Adrenal gland (tissue), 12 donors: ENCODE data around the gene CD28. TPM values are rescaled to one million over a fixed set of nuclear protein-coding genes. Genes with fewer than 3 reads are reported as not detected.

ENCODE experiments used
- DNase-seq, 7 donors: peaks; one replicate each; pipeline ENCODE4 v3.0.0-alpha.2; 2019 to 2020
- H3K27ac ChIP-seq, 5 donors: fragments of 200-600 bp; sonication (generic) in 4 of 5; 1 replicate in 3 of 5; 2 replicates in 2 of 5; pipeline versions ENCODE4 v1.5.1 to v1.8.0; 2016 to 2020; ENCODE audit warnings: mild to moderate bottlenecking in 1 of 5
- H3K27me3 ChIP-seq: fragments of 200-600 bp; 2 replicates; pipeline ENCODE4 v1.8.0; 2021
- H3K36me3 ChIP-seq, 2 donors: fragments of 200-600 bp; replicated peaks in 1 of 2; 1 replicate in 1 of 2; 2 replicates in 1 of 2; pipeline versions ENCODE4 v1.5.1 to v1.8.0; 2018 to 2022
- H3K4me1 ChIP-seq, 2 donors: fragments of 200-600 bp; replicated peaks in 1 of 2; 1 replicate in 1 of 2; 2 replicates in 1 of 2; pipeline versions ENCODE4 v1.5.1 to v1.8.0; 2018 to 2021
- H3K4me3 ChIP-seq, 4 donors: fragments of 200-600 bp; sonication (generic) in 3 of 4; one replicate each; pipeline ENCODE4 v1.5.1; 2016 to 2018
- H3K9me3 ChIP-seq, 3 donors: fragments of 200-600 bp; sonication (generic) in 1 of 3; replicated peaks in 1 of 3; 1 replicate in 2 of 3; 2 replicates in 1 of 3; pipeline versions ENCODE4 v1.5.1 to v1.8.0; 2016 to 2021
- CTCF ChIP-seq, 6 experiments: fragments of 450-650 bp in 4 of 6; fragments of 200-600 bp in 2 of 6; sonication (generic) in 1 of 6; IDR thresholded peaks; 1 replicate in 5 of 6; 2 replicates in 1 of 6; pipeline versions ENCODE4 v1.5.1 to v1.8.0; 2016 to 2021; ENCODE audit warnings: antibody characterized with exemption in 6 of 6, mild to moderate bottlenecking in 2 of 6, moderate library complexity in 1 of 6
- POLR2A ChIP-seq, 2 donors: fragments of 450-650 bp; IDR thresholded peaks; one replicate each; pipeline ENCODE4 v1.6.1; 2017; ENCODE audit warnings: antibody characterized with exemption in 2 of 2, mild to moderate bottlenecking in 2 of 2, moderate library complexity in 1 of 2
- WGBS, 4 donors: extraction: QIAGEN DNeasy Blood & Tissue Kit in 2 of 4; methylation state at CpG; one replicate each; pipeline versions ENCODE4 v1.1.5 to v1.1.7; 2013 to 2017; 5-methylcytosine and 5-hydroxymethylcytosine counted together
- intact Hi-C, 2 donors: fragments of 100-400 bp; cut with DNase I; formaldehyde crosslinking; loops; one replicate each; pipeline versions ENCODE4 v1.14.1 to v1.15.0; 2022 to 2023
- polyA plus RNA-seq, 3 donors: library from polyadenylated mRNA; stranded (reverse); fragments of 200-250 nt in 2 of 3; fragments of 350-450 nt in 1 of 3; fragmentation: Illumina TruSeq in 1 of 3; extraction: RNeasy Lipid Tissue Mini Kit (QIAGEN cat#74804) in 1 of 3; gene quantifications; one replicate each; pipeline ENCODE4 v1.2.3, GENCODE V29; 2013 to 2014
- total RNA-seq, 9 donors: library from RNA; depleted of rRNA in 4 of 9; stranded (reverse); fragments of >200 nt in 4 of 9; fragments of 120-200 nt in 1 of 9; fragmentation: NEBNext Ultra II Directional in 1 of 9; extraction: Animal tissue kit (Norgen Biotek cat#: 25700) in 1 of 9; gene quantifications; one replicate each; pipeline versions ENCODE4 v1.1.0 to v1.2.4, GENCODE V29; 2013 to 2023
- donor health status: healthy with polysubstance abuse.
- donor health status: Bipolar disorder and iron deficiency.
- donor health status: DM: yes; HTN: yes; CAD: no.
- donor health status: DM: no; HTN: no; CAD: no.
- donor health status: DM: no; HTN: no; CAD: no.
- donor health status: DM: yes; HTN: yes; CAD: no.

The CD28 gene
- total and polyA plus RNA-seq, 12 donors: 0.08 to 1.4 (median 0.32) TPM; not detected in 1

- Histone ChIP-seq H3K27me3 (no peaks in the 10 kb centered on the region), H3K36me3 (no peaks in the 10 kb centered on the region), H3K9me3 (no peaks in the 10 kb centered on the region), H3K27ac (no peak overlapping the region), H3K4me1 (no peaks in the 10 kb centered on the region), H3K4me3 (no peak overlapping the region)
- DNase-seq: no peak
- intact Hi-C loops: no loop called here
- 51 to 68% (median 59%) methylated on average over 6 of the region's 6 CpGs for WGBS, 4 donors
- TF ChIP-seq CTCF (IDR thresholded peaks at IDR 0.05) (no peak), POLR2A (IDR thresholded peaks at IDR 0.05) (no peak)
Measured at GRCh38 chr2:203720915-203721672, 14.7 kb downstream of the CD28 start.

- TF ChIP-seq CTCF (IDR thresholded peaks at IDR 0.05) (no peak), POLR2A (IDR thresholded peaks at IDR 0.05) (no peak)
Measured at GRCh38 chr2:203721781-203722300, 15.4 kb downstream of the CD28 start.

GRCh38 chr2:203722411-203722810, 16.0 kb downstream of the CD28 start:
- TF ChIP-seq CTCF (IDR thresholded peaks at IDR 0.05): no peak
- no peak for TF ChIP-seq POLR2A (IDR thresholded peaks at IDR 0.05)
- Histone ChIP-seq H3K4me3 (no peak overlapping the region), H3K4me1 (no peaks in the 10 kb centered on the region), H3K27me3 (no peaks in the 10 kb centered on the region), H3K9me3 (no peaks in the 10 kb centered on the region), H3K27ac (no peak overlapping the region), H3K36me3 (no peaks in the 10 kb centered on the region)
- intact Hi-C loops: no loop called here
- no peak for DNase-seq
- 63 to 74% (median 72%) methylated on average over 2 of the region's 2 CpGs for WGBS, 4 donors

More at GRCh38 chr2:203721781-203722300, 15.4 kb downstream of the CD28 start:
- intact Hi-C loops: no loop called here
- Histone ChIP-seq H3K4me1 (no peaks in the 10 kb centered on the region), H3K4me3 (no peak overlapping the region), H3K9me3 (no peaks in the 10 kb centered on the region), H3K27me3 (no peaks in the 10 kb centered on the region), H3K27ac (no peak overlapping the region), H3K36me3 (no peaks in the 10 kb centered on the region)
- no peak for DNase-seq
- 71 to 93% (median 87%) methylated on average over 3 of the region's 3 CpGs for WGBS, 4 donors

GRCh38 chr2:203728321-203728720, 21.9 kb downstream of the CD28 start:
- H3K4me1 ChIP-seq: no peaks in the 10 kb centered on the region
- no peaks in the 10 kb centered on the region for H3K27me3 ChIP-seq
- TF ChIP-seq POLR2A (IDR thresholded peaks at IDR 0.05): no peak
- TF ChIP-seq CTCF (IDR thresholded peaks at IDR 0.05): no peak
- no peaks in the 10 kb centered on the region for H3K9me3 ChIP-seq
- H3K36me3 ChIP-seq: no peaks in the 10 kb centered on the region
- H3K27ac ChIP-seq: no peak overlapping the region
- H3K4me3 ChIP-seq: no peak overlapping the region
- intact Hi-C loops: no loop called here
- no peak for DNase-seq
